Measurements from ENCODE around the gene RSRC2.

DNA sequence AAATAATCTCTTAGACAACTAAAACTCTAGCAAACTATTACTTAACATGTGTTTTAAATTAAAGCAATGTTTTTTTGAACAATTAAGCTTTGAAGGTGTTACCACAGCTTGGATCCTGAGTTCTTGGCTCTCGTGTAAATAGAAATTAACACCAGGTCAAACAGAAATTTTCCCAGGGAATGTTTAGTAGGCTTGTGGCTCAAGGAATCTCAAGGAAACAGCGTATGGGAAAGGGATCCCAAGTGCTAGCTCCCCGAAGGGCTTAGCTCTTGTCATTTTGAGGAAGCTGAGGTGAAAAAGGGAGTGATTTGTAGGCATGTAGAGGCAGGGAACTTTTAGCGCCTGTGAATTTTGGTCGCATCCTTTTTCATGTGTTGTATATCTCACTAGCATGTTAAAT, 11.8 kb upstream of the RSRC2 start:
- TF ChIP-seq, protein P1, sequence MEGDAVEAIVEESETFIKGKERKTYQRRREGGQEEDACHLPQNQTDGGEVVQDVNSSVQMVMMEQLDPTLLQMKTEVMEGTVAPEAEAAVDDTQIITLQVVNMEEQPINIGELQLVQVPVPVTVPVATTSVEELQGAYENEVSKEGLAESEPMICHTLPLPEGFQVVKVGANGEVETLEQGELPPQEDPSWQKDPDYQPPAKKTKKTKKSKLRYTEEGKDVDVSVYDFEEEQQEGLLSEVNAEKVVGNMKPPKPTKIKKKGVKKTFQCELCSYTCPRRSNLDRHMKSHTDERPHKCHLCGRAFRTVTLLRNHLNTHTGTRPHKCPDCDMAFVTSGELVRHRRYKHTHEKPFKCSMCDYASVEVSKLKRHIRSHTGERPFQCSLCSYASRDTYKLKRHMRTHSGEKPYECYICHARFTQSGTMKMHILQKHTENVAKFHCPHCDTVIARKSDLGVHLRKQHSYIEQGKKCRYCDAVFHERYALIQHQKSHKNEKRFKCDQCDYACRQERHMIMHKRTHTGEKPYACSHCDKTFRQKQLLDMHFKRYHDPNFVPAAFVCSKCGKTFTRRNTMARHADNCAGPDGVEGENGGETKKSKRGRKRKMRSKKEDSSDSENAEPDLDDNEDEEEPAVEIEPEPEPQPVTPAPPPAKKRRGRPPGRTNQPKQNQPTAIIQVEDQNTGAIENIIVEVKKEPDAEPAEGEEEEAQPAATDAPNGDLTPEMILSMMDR (IDR thresholded peaks at IDR 0.05): no peak
- TF ChIP-seq POLR2A (IDR thresholded peaks at IDR 0.05): no peak
